SU-DHL-6 (cell line): ENCODE data around the gene CCDC90B.

Experiments used
- H2AFZ ChIP-seq: fragments of 200-600 bp; sonication (generic); 2 replicates; pipeline ENCODE4 v1.6.1; 2014; ENCODE audit warnings: low read depth, mild to moderate bottlenecking, moderate library complexity, mixed read lengths, antibody characterized with exemption, low read length; ENCODE audit not compliant: severe bottlenecking
- H3F3A ChIP-seq: fragments of 200-600 bp; shearing (Covaris generic); 2 replicates; pipeline ENCODE4 v1.6.0; 2016; ENCODE audit warnings: antibody characterized with exemption, mild to moderate bottlenecking; ENCODE audit not compliant: insufficient read depth
- H3K27ac ChIP-seq: fragments of 200-600 bp; sonication (generic); 2 replicates; pipeline ENCODE4 v1.5.1; 2016; ENCODE audit warnings: low read depth, mild to moderate bottlenecking, low read length, moderate library complexity, mixed read lengths
- H3K27me3 ChIP-seq: fragments of 200-600 bp; sonication (generic), shearing (Covaris generic); 2 replicates; pipeline ENCODE4 v1.6.0; 2014; ENCODE audit warnings: mild to moderate bottlenecking, low read length
- H3K36me3 ChIP-seq: fragments of 200-600 bp; sonication (generic); 2 replicates; pipeline ENCODE4 v1.6.1; 2014; ENCODE audit warnings: mild to moderate bottlenecking, low read length, mixed read lengths
- H3K4me2 ChIP-seq: fragments of 300-600, 200-600 bp; shearing (Covaris generic), sonication (generic); 2 replicates; pipeline ENCODE4 v1.6.0; 2014; ENCODE audit warnings: low read length, low read depth, mild to moderate bottlenecking; ENCODE audit not compliant: poor library complexity, severe bottlenecking
- H3K4me3 ChIP-seq: fragments of 200-600 bp; sonication (generic); 2 replicates; pipeline ENCODE4 v1.5.1; 2014; ENCODE audit warnings: antibody characterized with exemption, low read length, mild to moderate bottlenecking, mixed read lengths; ENCODE audit not compliant: insufficient read depth, poor library complexity, severe bottlenecking
- H3K79me2 ChIP-seq: fragments of 200-600 bp; sonication (generic); 2 replicates; pipeline ENCODE4 v1.6.1; 2014; ENCODE audit warnings: mild to moderate bottlenecking, low read length, moderate library complexity; ENCODE audit not compliant: insufficient read depth
- H3K9ac ChIP-seq: fragments of 200-600 bp; sonication (generic); 2 replicates; pipeline ENCODE4 v1.7.0; 2014; ENCODE audit warnings: mild to moderate bottlenecking, low read length
- H3K9me2 ChIP-seq: fragments of 200-600 bp; sonication (generic); replicated peaks from 2 replicates; pipeline ENCODE4 v1.6.1; 2014; ENCODE audit warnings: low read length; ENCODE audit not compliant: insufficient read depth
- H3K9me3 ChIP-seq: fragments of 200-600 bp; sonication (generic); 2 replicates; pipeline ENCODE4 v1.6.1; 2014; ENCODE audit warnings: low read length, mixed read lengths; ENCODE audit not compliant: insufficient read depth
- H4K20me1 ChIP-seq: fragments of 200-600 bp; sonication (generic); 2 replicates; pipeline ENCODE4 v1.6.1; 2014; ENCODE audit warnings: low read depth, mild to moderate bottlenecking, antibody characterized with exemption, low read length, moderate library complexity, mixed read lengths
- EZH2phosphoT487 ChIP-seq: fragments of 200-600 bp; sonication (generic), shearing (Covaris generic); conservative IDR thresholded peaks from 2 replicates; pipeline ENCODE4 v1.6.1; 2018; ENCODE audit warnings: mild to moderate bottlenecking, antibody characterized with exemption, low read length, moderate library complexity, mixed read lengths
- TF ChIP-seq, protein P1 (sequence below): fragments of 200-600 bp; sonication (generic); IDR thresholded peaks from one replicate; pipeline ENCODE4 v1.5.1; 2017; ENCODE audit warnings: antibody characterized with exemption, mild to moderate bottlenecking, low read length, moderate library complexity; ENCODE audit not compliant: insufficient read depth, poor library complexity, severe bottlenecking

The CCDC90B gene

DNA sequence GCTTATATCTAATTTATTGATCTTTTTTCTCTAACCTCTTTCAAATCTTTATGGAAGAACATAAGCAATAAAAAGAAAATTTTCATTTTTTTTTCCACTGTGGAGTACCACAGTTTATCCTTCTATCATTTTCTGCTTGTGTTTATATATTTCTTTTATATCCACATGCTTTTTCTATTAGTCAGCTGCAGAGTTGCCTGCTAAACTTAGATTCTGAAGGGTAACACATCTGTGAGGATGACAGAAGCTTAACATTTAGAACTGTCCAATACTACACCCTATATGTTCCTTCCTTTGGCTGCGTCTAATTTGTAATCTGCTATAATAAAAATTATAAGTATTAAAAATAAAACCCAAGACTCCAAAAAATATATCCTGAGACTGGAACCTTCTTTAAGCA, 20.8 kb downstream of the CCDC90B start:
- no peaks in the 10 kb centered on the region for H3K79me2 ChIP-seq
- no peak overlapping the region for H3K9ac ChIP-seq
- no peaks in the 10 kb centered on the region for H3K9me3 ChIP-seq
- no peaks in the 10 kb centered on the region for H3K27me3 ChIP-seq
- no peaks in the 10 kb centered on the region for H3F3A ChIP-seq
- H3K9me2 ChIP-seq = no peaks in the 10 kb centered on the region
- TF ChIP-seq EZH2phosphoT487 = no peak
- TF ChIP-seq, protein P1, sequence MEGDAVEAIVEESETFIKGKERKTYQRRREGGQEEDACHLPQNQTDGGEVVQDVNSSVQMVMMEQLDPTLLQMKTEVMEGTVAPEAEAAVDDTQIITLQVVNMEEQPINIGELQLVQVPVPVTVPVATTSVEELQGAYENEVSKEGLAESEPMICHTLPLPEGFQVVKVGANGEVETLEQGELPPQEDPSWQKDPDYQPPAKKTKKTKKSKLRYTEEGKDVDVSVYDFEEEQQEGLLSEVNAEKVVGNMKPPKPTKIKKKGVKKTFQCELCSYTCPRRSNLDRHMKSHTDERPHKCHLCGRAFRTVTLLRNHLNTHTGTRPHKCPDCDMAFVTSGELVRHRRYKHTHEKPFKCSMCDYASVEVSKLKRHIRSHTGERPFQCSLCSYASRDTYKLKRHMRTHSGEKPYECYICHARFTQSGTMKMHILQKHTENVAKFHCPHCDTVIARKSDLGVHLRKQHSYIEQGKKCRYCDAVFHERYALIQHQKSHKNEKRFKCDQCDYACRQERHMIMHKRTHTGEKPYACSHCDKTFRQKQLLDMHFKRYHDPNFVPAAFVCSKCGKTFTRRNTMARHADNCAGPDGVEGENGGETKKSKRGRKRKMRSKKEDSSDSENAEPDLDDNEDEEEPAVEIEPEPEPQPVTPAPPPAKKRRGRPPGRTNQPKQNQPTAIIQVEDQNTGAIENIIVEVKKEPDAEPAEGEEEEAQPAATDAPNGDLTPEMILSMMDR = no peak
- H3K36me3 ChIP-seq = peaks cover 14% of the 10 kb centered on the region
- H3K4me3 ChIP-seq = no peak overlapping the region
- no peak overlapping the region for H3K27ac ChIP-seq
- H2AFZ ChIP-seq = no peak overlapping the region
- no peak overlapping the region for H3K4me2 ChIP-seq
- H4K20me1 ChIP-seq = no peaks in the 10 kb centered on the region

DNA sequence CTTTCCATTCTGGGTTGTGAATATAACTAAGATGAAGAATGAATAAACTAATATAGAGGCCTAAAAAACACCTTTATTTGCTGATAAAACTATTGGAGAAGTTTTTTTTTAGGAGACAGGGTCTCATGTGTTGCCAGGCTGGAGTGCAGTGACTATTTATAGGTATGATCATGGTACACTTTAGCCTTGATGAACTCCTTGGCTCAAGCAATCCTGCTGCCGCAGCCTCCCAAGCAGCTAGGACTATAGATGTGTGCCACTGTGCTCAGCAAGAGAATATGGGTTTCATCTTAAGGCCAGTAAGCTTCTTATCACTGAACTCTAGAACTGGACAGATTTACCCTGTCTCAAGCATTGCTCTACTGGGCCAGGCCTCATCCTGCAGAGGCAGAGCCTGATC, 26.6 kb downstream of the CCDC90B start:
- Histone ChIP-seq H4K20me1 (no peaks in the 10 kb centered on the region), H3K4me3 (no peak overlapping the region), H2AFZ (no peak overlapping the region), H3K27me3 (no peaks in the 10 kb centered on the region), H3K79me2 (no peaks in the 10 kb centered on the region), H3K9me2 (no peaks in the 10 kb centered on the region), H3K9ac (no peak overlapping the region), H3F3A (no peaks in the 10 kb centered on the region), H3K27ac (no peak overlapping the region), H3K36me3 (peaks cover 9% of the 10 kb centered on the region; the same call in 1 of the 2 replicates), H3K9me3 (no peaks in the 10 kb centered on the region), H3K4me2 (no peak overlapping the region)
- no peak for TF ChIP-seq EZH2phosphoT487
- TF ChIP-seq, protein P1 = no peak

DNA sequence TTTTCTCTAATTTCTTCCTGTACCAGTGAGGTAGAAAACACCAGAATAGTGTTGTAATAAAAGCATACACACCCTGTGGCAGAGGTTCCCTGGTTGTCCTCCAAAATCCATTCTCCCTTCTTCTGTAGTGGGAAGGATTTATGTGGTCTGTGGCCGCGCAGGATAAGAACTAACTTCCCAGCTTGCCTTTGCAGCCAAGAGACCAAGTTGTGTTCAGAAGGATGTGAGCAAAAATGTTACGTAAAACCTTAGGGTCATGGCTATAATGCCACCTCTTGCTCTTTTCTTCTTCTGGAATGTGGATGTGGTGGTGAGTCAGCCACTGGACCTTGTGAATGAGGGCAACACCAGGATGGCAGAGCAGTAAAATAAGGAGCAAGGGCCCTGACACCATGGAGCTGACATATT, 28.4 kb downstream of the CCDC90B start:
- Histone ChIP-seq H3K9me3 (no peaks in the 10 kb centered on the region), H3K4me2 (no peak overlapping the region), H3K4me3 (no peak overlapping the region), H3K9ac (no peak overlapping the region), H4K20me1 (no peaks in the 10 kb centered on the region), H3K36me3 (peaks cover 4% of the 10 kb centered on the region; the same call in 1 of the 2 replicates), H3K27ac (no peak overlapping the region), H3K9me2 (no peaks in the 10 kb centered on the region), H2AFZ (no peak overlapping the region), H3F3A (no peaks in the 10 kb centered on the region), H3K27me3 (no peaks in the 10 kb centered on the region), H3K79me2 (no peaks in the 10 kb centered on the region)
- no peak for TF ChIP-seq EZH2phosphoT487
- TF ChIP-seq, protein P1 = no peak
